Mesodermal cell (in vitro differentiated cells): ENCODE results near the gene P2RX3.

Experiments used
- H3K27ac ChIP-seq: 2 replicates; pipeline ENCODE4 v1.7.0; 2013; ENCODE audit warnings: mild to moderate bottlenecking, low read depth, low read length, moderate library complexity; ENCODE audit not compliant: severe bottlenecking
- H3K36me3 ChIP-seq: 2 replicates; pipeline ENCODE4 v1.7.1; 2013; ENCODE audit warnings: mild to moderate bottlenecking, low read length, moderate library complexity; ENCODE audit not compliant: control insufficient read depth, insufficient read depth
- H3K4me1 ChIP-seq: one replicate; pipeline ENCODE4 v1.7.1; 2013; ENCODE audit warnings: mild to moderate bottlenecking, low read length; ENCODE audit not compliant: insufficient read depth, control insufficient read depth, poor library complexity, severe bottlenecking
- H3K4me3 ChIP-seq: 2 replicates; pipeline ENCODE4 v1.7.0; 2013; ENCODE audit warnings: low read length, control low read depth, mild to moderate bottlenecking; ENCODE audit not compliant: insufficient read depth, poor library complexity, severe bottlenecking; ENCODE audit errors: extremely low read depth
- H3K9me3 ChIP-seq: 2 replicates; pipeline ENCODE4 v1.7.1; 2013; ENCODE audit warnings: mild to moderate bottlenecking, low read length, moderate library complexity; ENCODE audit not compliant: control insufficient read depth
- WGBS, 2 experiments: methylation state at CpG; one replicate each; pipeline ENCODE4 v1.1.5; 2013; ENCODE audit warnings: missing lambda C conversion rate in 2 of 2; ENCODE audit not compliant: insufficient coverage in 2 of 2; 5-methylcytosine and 5-hydroxymethylcytosine counted together

Gene P2RX3

DNA sequence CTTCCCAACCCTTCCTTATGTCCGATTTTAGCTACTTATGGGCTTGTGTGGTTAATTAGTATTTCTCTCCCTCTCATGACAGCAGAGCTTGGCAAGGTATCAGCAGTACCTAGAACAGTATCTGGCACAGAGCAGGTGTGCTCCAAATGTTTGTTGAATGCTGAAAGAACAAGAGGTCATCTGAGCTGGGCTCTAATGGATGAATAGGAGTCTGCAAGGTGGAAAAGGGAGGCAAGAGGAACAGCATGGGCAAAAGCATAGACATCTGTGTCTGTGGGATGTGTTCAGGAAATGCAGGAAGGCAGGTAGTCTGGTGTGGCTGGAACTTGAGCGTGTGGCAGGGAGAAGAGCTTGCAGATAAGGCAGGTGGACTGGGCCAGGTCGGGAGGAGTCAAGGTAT lies 23.8 kb downstream of the P2RX3 start:
- 100% methylated on average over 1 of the region's 3 CpGs; no CpG with 5 or more reads in 1 of the 2 experiments for WGBS, 2 experiments
- H3K4me3 ChIP-seq = no peak overlapping the region

DNA sequence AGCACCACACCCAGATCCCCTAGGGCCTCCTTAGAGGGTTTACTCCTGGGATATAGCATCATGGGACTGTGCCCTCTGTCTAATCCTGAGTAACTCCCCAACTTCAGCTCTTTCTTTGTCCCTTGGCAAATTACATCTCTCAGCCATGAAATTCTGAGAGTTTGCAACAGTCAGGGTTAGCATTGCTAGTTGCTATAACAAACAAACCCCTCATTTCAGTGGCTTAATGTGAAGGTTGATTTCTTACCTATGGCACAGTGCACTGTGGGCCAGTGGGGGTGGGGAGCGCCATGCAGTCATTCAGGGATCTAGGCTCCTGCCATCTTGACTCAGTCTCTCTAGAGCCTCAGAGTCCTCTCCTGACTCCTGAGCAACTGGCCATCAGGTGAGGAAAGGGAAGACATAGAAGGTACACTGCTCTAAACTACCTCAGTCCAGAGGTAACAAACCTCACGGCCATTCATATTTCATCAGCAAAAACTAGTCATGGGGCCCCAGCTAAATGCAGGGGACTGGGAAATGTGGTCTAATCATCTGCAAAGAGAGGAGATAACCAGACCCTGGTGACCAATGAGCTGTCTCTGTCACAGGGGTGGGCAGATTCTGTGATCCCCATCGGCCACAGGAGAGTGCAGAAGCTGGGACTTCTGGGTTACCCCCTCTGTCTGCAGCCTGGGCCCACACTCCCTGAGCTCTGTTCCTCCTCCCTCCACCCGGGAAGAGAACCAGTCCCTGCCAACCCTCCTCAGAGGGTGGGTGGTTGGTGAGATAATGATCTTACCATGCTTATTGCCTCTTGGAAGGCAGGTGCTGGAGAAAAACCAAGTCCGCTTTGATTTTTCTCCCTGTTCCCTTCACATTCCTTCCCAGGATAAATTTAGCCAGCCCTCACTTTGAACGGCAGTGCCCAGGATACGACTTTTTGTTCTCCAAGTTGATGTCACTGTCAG lies 25.3 kb downstream of the P2RX3 start:
- H3K9me3 ChIP-seq = no peaks in the 10 kb centered on the region
- 82 to 93% methylated on average over 3 to 5 of the region's 7 CpGs for WGBS, 2 experiments
- H3K4me1 ChIP-seq = no peaks in the 10 kb centered on the region
- H3K36me3 ChIP-seq = no peaks in the 10 kb centered on the region
- no peak overlapping the region for H3K4me3 ChIP-seq
- H3K27ac ChIP-seq = no peak overlapping the region

More for the DNA sequence above, 23.8 kb downstream of the P2RX3 start:
- Histone ChIP-seq H3K27ac (no peak overlapping the region), H3K4me1 (no peaks in the 10 kb centered on the region), H3K9me3 (no peaks in the 10 kb centered on the region), H3K36me3 (no peaks in the 10 kb centered on the region)

DNA sequence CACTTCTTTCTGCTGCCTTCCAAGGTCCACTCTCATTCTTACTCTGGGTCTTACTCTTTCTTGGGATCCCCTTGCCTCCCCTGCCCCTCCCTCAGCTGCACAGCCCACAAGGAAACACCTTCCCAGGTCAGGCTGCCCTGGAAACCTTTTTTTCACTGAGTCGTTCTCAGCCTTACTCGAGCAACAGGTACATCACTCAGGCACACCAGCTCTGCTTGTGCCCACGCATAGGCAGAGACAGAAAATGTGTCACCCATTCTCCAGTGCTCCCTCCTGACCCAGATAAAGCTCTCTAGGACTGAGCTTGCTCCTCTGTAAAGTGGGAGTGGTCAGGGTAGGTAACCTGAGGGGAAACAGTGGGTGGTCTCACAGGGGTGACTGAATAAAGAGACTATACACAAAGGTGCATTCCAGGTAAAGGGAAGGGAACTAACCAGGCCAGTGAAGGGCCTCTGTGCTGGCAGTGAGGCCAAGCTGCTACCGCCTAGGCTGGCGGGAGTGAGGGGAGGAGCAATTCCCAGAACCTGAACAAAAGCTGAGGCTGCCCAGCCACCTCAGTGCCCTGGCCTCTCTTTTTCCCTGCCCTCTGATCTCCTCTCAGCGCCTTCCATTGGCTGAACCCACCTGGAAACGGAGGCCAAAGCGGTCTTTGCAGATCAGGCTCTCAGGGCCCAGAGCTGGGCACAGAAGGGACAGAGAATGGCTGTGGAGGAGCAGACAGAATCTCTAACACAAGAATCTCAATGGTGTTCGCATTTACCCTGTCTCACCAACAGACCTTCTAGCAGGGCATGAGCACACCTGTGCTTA lies 26.9 kb downstream of the P2RX3 start:
- Histone ChIP-seq H3K9me3 (no peaks in the 10 kb centered on the region), H3K27ac (no peak overlapping the region), H3K36me3 (no peaks in the 10 kb centered on the region), H3K4me1 (no peaks in the 10 kb centered on the region), H3K4me3 (no peak overlapping the region)
- 55 to 66% methylated on average over 5 to 6 of the region's 9 CpGs for WGBS, 2 experiments

DNA sequence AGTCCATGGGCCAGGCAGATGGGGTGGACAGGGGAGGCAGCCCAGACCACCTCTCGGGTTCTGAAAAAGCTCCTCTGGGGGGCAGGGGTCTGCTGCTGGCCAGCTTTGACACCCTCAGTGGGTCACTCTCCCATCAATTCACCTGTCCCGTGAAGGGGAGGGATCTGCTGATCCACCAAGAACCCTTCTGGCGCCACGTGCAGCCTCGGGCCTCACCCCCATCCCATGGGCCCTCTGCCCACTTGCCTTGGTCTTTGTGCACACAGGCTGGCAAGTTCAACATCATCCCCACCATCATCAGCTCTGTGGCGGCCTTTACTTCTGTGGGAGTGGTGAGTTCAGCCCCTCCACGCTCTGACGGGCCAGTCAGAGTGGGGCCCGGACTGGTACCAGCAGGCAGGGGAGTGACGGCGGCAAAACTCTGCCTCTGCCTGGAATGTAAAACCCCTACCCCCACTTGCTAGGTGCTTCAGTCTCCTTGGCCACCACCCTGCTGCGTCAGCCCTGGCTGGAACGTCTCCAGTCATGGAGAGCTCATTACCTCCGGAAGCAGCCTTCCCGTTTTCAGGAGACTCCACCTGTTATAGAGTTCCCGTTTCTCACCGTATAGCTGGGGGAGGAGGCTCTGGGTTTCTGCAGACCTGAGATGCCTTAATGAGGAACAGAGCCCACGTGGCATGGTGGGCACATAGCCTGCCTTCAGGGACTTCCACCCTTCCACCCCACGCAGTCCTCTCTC lies 30.1 kb downstream of the P2RX3 start:
- Histone ChIP-seq H3K27ac (no peak overlapping the region), H3K4me1 (no peaks in the 10 kb centered on the region), H3K9me3 (no peaks in the 10 kb centered on the region), H3K4me3 (no peak overlapping the region), H3K36me3 (no peaks in the 10 kb centered on the region)
- 86 to 98% methylated on average over 11 to 18 of the region's 19 CpGs for WGBS, 2 experiments

DNA sequence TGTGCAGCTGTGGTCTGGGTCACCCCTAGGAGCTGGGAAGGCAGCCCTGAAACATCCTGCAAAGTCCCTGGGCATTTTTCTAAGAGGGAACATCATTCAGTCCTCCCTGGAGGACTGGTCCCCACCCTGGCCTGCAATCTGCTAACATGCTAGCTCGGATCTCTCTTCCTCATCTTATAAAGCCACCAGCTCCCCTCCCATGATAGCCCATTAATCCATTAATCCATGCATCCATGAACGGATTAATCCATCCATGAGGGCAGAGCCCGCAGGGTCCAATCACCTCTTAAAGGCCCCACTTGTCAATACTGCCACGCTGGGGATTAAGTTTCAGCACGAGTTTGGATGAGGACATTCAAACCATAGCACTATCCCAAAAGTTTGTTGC lies 30.7 kb downstream of the P2RX3 start:
- Histone ChIP-seq H3K9me3 (no peaks in the 10 kb centered on the region), H3K36me3 (no peaks in the 10 kb centered on the region), H3K4me3 (no peak overlapping the region), H3K4me1 (no peaks in the 10 kb centered on the region), H3K27ac (no peak overlapping the region)
- WGBS, 2 experiments = 91 to 94% methylated on average over 3 to 5 of the region's 5 CpGs

DNA sequence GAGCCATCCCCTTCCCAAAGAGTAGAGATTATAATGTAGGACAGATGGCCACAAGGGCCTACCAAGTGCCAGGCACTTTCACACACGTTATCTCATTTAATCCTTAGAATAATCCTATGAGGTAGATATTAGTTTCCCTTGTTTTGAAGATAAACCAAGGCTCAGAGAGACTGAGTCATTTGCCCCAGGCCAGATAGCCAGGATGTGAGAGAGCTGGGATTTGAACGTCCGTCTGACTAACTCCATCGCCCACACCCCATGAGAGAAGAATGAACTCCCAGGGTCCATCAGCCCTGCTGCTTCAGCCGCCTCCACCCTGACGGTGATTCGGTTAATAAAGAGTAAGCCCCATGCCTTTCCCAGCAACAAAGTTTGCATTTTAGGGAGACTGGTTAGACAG lies 32.1 kb downstream of the P2RX3 start:
- no peaks in the 10 kb centered on the region for H3K9me3 ChIP-seq
- H3K4me3 ChIP-seq = no peak overlapping the region
- WGBS, 2 experiments = 75 to 100% methylated on average over 3 to 5 of the region's 7 CpGs
- no peaks in the 10 kb centered on the region for H3K36me3 ChIP-seq
- no peak overlapping the region for H3K27ac ChIP-seq
- H3K4me1 ChIP-seq = no peaks in the 10 kb centered on the region

DNA sequence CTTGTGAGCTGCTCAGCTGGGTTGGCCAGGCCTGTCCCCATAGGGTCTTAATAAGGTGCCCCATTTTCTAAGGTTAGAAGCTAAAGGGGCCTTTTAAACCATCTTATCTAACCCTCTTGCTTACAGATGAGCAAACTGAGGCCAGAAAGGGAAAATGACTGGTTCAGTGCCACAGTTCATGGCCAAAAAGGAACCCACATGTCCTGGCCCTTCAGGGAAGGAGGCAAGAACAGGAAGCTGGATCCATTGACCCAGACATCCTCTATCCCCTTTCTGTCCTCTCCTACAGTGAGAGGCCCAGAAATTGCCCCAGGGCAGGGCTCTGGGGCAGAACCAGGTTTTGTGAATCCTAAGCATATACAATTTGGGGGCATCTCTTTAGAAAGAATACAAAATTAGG lies 32.8 kb downstream of the P2RX3 start:
- H3K36me3 ChIP-seq = no peaks in the 10 kb centered on the region
- no peak overlapping the region for H3K27ac ChIP-seq
- no peaks in the 10 kb centered on the region for H3K4me1 ChIP-seq
- H3K9me3 ChIP-seq = no peaks in the 10 kb centered on the region
- H3K4me3 ChIP-seq = no peak overlapping the region

DNA sequence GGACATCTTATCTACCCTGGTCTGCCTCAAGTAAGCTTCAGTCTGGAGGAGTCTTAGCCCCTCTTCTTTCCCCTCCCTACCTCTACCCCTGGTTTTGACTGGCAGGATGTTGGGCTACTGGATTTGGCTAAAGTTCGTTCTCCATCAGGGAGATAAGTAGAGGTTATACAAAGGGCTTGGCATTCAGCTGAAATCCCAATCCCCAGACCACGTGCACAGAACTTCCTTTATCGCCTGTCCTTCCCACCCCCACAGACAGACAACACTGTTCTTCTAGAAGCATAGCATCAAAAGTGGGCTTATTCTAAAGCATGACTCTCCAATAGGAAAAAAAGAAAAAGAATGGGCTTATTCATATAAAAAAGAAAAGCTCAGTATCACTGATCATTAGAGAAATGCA lies 35.0 kb downstream of the P2RX3 start:
- H3K27ac ChIP-seq = no peak overlapping the region
- WGBS, 2 experiments = no CpG with 5 or more reads among the region's 3 CpGs
- H3K4me3 ChIP-seq = no peak overlapping the region
- H3K9me3 ChIP-seq = no peaks in the 10 kb centered on the region
- peaks cover 3% of the 10 kb centered on the region for H3K4me1 ChIP-seq
- no peaks in the 10 kb centered on the region for H3K36me3 ChIP-seq

DNA sequence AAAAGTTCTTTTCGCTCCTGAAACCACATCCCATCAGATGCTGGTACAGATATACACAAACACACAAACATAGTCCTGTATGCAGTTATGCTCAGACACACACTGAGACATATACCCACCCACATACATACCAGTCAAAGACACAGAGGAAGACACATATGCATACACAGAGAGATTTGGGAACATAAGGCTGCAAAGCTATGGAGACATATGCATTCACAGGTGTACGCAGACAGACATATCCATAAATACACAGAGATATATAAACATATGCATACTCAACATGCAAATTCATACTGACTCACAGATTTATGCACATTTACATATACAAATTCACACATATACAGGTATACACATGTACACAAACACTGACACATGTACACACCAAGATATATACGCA lies 36.8 kb downstream of the P2RX3 start:
- H3K4me1 ChIP-seq = peaks cover 3% of the 10 kb centered on the region
- H3K9me3 ChIP-seq = no peaks in the 10 kb centered on the region
- 92% methylated on average over 3 of the region's 3 CpGs for WGBS, 2 experiments
- H3K4me3 ChIP-seq = no peak overlapping the region
- H3K36me3 ChIP-seq = no peaks in the 10 kb centered on the region
- no peak overlapping the region for H3K27ac ChIP-seq

DNA sequence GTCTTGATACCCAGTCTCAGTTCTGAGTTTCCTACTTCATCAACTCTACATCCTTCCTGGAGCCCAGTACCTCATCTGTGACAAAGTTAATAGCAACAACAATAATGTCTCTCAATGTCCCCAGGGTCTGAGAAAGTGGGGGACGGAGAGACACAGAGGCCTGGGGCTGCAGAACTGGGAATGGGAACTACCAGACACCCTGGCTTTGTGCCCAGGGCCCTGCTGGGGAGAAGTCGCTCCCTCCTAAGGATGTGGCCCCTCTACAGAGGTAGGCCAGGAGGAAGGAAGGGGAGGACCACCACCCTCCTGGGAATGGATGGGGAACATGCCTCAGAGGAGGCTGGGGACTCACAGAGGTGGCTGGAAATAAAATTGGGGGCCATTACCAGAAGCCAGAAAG lies 37.3 kb downstream of the P2RX3 start:
- Histone ChIP-seq H3K9me3 (no peaks in the 10 kb centered on the region), H3K4me1 (peaks cover 3% of the 10 kb centered on the region), H3K4me3 (no peak overlapping the region), H3K27ac (no peak overlapping the region), H3K36me3 (no peaks in the 10 kb centered on the region)
- 86 to 89% methylated on average over 1 of the region's 2 CpGs for WGBS, 2 experiments
